ENCODE measurements around the gene NR6A1. TPM values are rescaled to one million over a fixed set of nuclear protein-coding genes. Genes with fewer than 3 reads are reported as not detected.
A peak's percentile ranks its signal among the peaks of the same experiment; 100 is the strongest.

Gene NR6A1
- total RNA-seq, 4 donors from 2014 or later, result 9.7 to 14.6 (median 12.5) TPM

- in situ Hi-C loops (cut with MboI; ENCODE audit: low pct_ligation_motif_present in 1 of 4, low pct_unique_long_range_greater_than_20kb in 1 of 4, low sequenced_read_pairs in 3 of 4) (no loop called here), intact Hi-C loops (cut with DNase I; ENCODE audit: low total_unique reads) (no loop called here)
- no peak overlapping the region for H3K4me3 ChIP-seq
- WGBS, 2 donors (ENCODE audit: low coverage in 1 of 2), result 32 to 41% methylated on average over 3 of the region's 3 CpGs
- peaks cover 0 to 40% (median 28%) of the 10 kb centered on the region in 4 donors for H3K4me1 ChIP-seq
- TF ChIP-seq POLR2AphosphoS5 (IDR thresholded peaks at IDR 0.05) (no peak), EP300 (IDR thresholded peaks at IDR 0.05; ENCODE audit: low read depth) (no peak), CTCF (IDR thresholded peaks at IDR 0.05) (no peak), POLR2A (IDR thresholded peaks at IDR 0.05) (no peak)
- H3K36me3 ChIP-seq, result no peaks in the 10 kb centered on the region
- peak overlapping the region; percentile 1 to 61 (median 46) for H3K27ac ChIP-seq
- no peaks in the 10 kb centered on the region for H3K9me3 ChIP-seq
- DNase-seq, result no peak
- no peaks in the 10 kb centered on the region for H3K27me3 ChIP-seq
These were observed 46.6 kb downstream of the NR6A1 start for GRCh38 chr9:124724415-124725067.

- peaks cover 0 to 40% (median 28%) of the 10 kb centered on the region in 4 donors for H3K4me1 ChIP-seq
- TF ChIP-seq POLR2AphosphoS5 (IDR thresholded peaks at IDR 0.05) (peak in 1 of 3 donors; percentile 19), POLR2A (IDR thresholded peaks at IDR 0.05) (peak; percentile 7), EP300 (IDR thresholded peaks at IDR 0.05; ENCODE audit: low read depth) (no peak), CTCF (IDR thresholded peaks at IDR 0.05) (no peak)
- 54 to 63% methylated on average over 2 of the region's 2 CpGs for WGBS, 2 donors (ENCODE audit: low coverage in 1 of 2)
- H3K4me3 ChIP-seq, result no peak overlapping the region
- DNase-seq, result no peak
- peak overlapping the region in 3 of 4 donors; percentile 44 to 61 (median 48) for H3K27ac ChIP-seq
- no peaks in the 10 kb centered on the region for H3K36me3 ChIP-seq
- H3K27me3 ChIP-seq, result no peaks in the 10 kb centered on the region
- intact Hi-C loops (cut with DNase I; ENCODE audit: low total_unique reads) (no loop called here), in situ Hi-C loops (cut with MboI; ENCODE audit: low pct_ligation_motif_present in 1 of 4, low pct_unique_long_range_greater_than_20kb in 1 of 4, low sequenced_read_pairs in 3 of 4) (no loop called here)
- H3K9me3 ChIP-seq, result no peaks in the 10 kb centered on the region
These were observed 47.8 kb downstream of the NR6A1 start for GRCh38 chr9:124723352-124723751.

- no peak overlapping the region for H3K27ac ChIP-seq
- WGBS, 2 donors (ENCODE audit: low coverage in 1 of 2), result 47 to 53% methylated on average over 4 to 5 of the region's 5 CpGs
These were observed 49.8 kb downstream of the NR6A1 start for GRCh38 chr9:124721109-124721906.

More at GRCh38 chr9:124721109-124721906, 49.8 kb downstream of the NR6A1 start:
- no peak for DNase-seq
- in situ Hi-C loops (cut with MboI; ENCODE audit: low pct_ligation_motif_present in 1 of 4, low pct_unique_long_range_greater_than_20kb in 1 of 4, low sequenced_read_pairs in 3 of 4) (no loop called here), intact Hi-C loops (cut with DNase I; ENCODE audit: low total_unique reads) (no loop called here)
- no peaks in the 10 kb centered on the region for H3K9me3 ChIP-seq
- H3K4me3 ChIP-seq, result no peak overlapping the region
- peaks cover 0 to 40% (median 28%) of the 10 kb centered on the region in 4 donors for H3K4me1 ChIP-seq
- H3K36me3 ChIP-seq, result no peaks in the 10 kb centered on the region
- no peaks in the 10 kb centered on the region for H3K27me3 ChIP-seq
- TF ChIP-seq POLR2AphosphoS5 (IDR thresholded peaks at IDR 0.05), result no peak
- TF ChIP-seq EP300 (IDR thresholded peaks at IDR 0.05; ENCODE audit: low read depth), result no peak
- no peak for TF ChIP-seq POLR2A (IDR thresholded peaks at IDR 0.05)
- no peak for TF ChIP-seq CTCF (IDR thresholded peaks at IDR 0.05)
